ENCODE data around the gene BDKRB2.

BDKRB2 gene

GRCh38 chr14:96194262-96194656, 10.4 kb upstream of the BDKRB2 start:
- TF ChIP-seq CTCF (IDR thresholded peaks at IDR 0.05; ENCODE audit: low read depth, low read length, missing control alignments) = no peak
- no peak overlapping the region for H3K4me3 ChIP-seq (ENCODE audit: low read depth, low read length)
- DNase-seq (ENCODE audit: low read depth) = no peak

- no peak for DNase-seq (ENCODE audit: low read depth)
- H3K4me3 ChIP-seq (ENCODE audit: low read depth, low read length) = no peak overlapping the region
- TF ChIP-seq CTCF (IDR thresholded peaks at IDR 0.05; ENCODE audit: low read depth, low read length, missing control alignments) = no peak
Measured at GRCh38 chr14:96194657-96195431, 9.8 kb upstream of the BDKRB2 start.

- DNase-seq (ENCODE audit: low read depth) = no peak
- no peak for TF ChIP-seq CTCF (IDR thresholded peaks at IDR 0.05; ENCODE audit: low read depth, low read length, missing control alignments)
- H3K4me3 ChIP-seq (ENCODE audit: low read depth, low read length) = no peak overlapping the region
Measured at GRCh38 chr14:96195441-96196081, 9.1 kb upstream of the BDKRB2 start.

DNA sequence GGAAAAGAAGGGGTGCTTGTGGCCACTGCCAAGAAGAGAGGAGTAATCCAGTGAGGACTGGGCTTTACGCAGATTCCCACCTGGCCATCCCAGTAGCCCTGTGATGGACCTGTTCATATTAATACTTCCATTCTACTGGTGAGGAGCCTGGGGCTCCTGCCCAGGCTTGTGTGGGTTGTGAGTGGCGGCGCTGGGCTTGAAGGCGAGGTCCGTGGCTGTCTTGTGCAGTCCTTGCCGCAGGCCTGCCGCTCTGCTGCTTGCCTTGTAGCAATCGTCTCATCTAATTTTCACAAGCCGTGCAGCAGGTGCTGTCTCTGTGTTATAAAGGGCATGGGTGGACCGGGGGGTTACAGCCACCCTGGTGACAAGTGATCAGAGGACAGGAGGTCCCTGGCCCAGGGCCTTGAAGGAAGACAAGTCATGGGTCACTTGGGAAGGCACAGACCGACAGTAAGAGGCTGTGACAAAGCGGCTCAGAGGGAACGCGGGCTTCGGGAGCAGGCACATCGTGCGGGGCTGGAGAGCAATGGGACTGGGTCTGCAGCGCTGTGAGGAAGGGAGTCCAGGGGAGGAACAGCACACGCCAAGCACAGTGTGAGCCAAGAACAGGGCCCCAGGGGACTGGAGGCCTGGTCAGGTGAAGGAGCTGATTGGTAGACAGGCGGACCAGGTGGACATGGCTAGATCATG, 7.3 kb upstream of the BDKRB2 start:
- no peak overlapping the region for H3K4me3 ChIP-seq (ENCODE audit: low read depth, low read length)
- DNase-seq (ENCODE audit: low read depth) = no peak
- TF ChIP-seq CTCF (IDR thresholded peaks at IDR 0.05; ENCODE audit: low read depth, low read length, missing control alignments) = no peak

- TF ChIP-seq CTCF (IDR thresholded peaks at IDR 0.05; ENCODE audit: low read depth, low read length, missing control alignments) = no peak
- no peak overlapping the region for H3K4me3 ChIP-seq (ENCODE audit: low read depth, low read length)
- no peak for DNase-seq (ENCODE audit: low read depth)
Measured at GRCh38 chr14:96197969-96198368, 6.7 kb upstream of the BDKRB2 start.

DNA sequence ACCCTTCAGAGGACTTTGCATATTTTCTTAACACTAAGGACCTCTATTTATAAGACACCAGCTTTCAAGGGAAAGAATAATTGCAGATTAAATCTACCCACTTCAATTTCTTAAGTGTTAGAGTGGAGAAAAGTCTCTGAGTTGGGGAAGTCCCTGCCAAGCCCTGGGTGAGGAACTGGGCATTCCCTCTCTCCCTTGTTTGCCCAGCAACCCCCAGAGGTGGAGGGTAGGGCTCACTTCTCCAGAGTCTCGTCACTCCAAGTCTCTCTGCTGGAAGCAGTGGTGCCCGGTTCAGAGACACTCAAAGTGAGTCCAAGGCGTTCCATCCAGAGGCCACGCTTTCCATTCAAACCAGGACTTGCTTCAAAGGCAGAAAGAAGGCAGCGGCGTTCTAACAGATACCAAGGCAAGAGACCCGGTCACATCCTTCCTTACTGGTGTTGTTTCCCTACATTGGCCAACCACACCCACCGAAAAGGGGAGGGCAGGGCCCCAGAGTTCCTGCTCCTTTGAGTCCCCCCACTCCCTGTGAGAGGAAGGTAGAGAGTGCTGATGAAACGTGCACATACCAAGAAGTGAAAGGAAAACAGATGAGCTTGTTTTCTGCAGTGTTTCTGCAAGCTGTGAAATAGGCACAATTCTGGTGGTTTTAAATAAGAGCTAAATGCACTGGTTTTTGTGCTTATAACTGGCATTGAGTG, 6.1 kb upstream of the BDKRB2 start:
- TF ChIP-seq CTCF (IDR thresholded peaks at IDR 0.05; ENCODE audit: low read depth, low read length, missing control alignments) = no peak
- no peak overlapping the region for H3K4me3 ChIP-seq (ENCODE audit: low read depth, low read length)
- no peak for DNase-seq (ENCODE audit: low read depth)
